ENCODE measurements around the gene AKAP4.

AKAP4 gene

DNA sequence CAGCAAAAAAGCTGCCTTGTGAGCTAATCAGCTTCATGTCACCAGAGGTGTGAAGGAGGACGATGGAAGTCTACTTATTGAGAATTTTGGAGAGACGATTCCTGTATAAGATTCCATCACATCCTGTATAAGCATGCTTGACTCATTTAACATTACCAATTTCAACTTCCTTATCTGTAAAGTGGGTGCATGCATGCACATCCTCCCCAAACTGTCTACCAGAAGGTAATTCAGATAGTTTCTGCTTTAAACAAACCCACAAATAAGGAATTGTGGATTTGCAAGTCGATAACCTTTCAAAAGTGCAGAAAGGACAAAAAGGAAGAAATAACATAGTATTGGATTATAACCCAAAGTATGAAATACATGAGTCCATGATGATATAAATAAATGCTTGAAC lies 31.1 kb downstream of the AKAP4 start:
- Histone ChIP-seq H3K9me2 (ENCODE audit: low read depth, low read length) (no peaks in the 10 kb centered on the region), H3K36me3 (ENCODE audit: insufficient read depth, low read length) (no peaks in the 10 kb centered on the region), H3K9me3 (ENCODE audit: low read length) (no peaks in the 10 kb centered on the region), H3K27ac (ENCODE audit: low read depth, low read length, poor library complexity, severe bottlenecking) (no peak overlapping the region), H3K27me3 (ENCODE audit: insufficient read depth, low read length) (no peaks in the 10 kb centered on the region), H3F3A (ENCODE audit: insufficient read depth, low read length) (no peaks in the 10 kb centered on the region), H3K4me3 (ENCODE audit: low read depth, low read length, poor library complexity, severe bottlenecking) (no peak overlapping the region), H3K4me1 (ENCODE audit: insufficient read depth, low read length, severe bottlenecking) (no peaks in the 10 kb centered on the region), H3K9ac (ENCODE audit: low read length) (no peak overlapping the region), H3K4me2 (ENCODE audit: low read length) (no peak overlapping the region), H3K79me2 (ENCODE audit: insufficient read depth, low read length) (no peaks in the 10 kb centered on the region), H4K20me1 (ENCODE audit: insufficient read depth, low read length) (no peaks in the 10 kb centered on the region), H2AFZ (ENCODE audit: low read length) (no peak overlapping the region)
- TF ChIP-seq EZH2 (IDR thresholded peaks at IDR 0.05; ENCODE audit: borderline replicate concordance, low read length): no peak
- TF ChIP-seq, protein P1, sequence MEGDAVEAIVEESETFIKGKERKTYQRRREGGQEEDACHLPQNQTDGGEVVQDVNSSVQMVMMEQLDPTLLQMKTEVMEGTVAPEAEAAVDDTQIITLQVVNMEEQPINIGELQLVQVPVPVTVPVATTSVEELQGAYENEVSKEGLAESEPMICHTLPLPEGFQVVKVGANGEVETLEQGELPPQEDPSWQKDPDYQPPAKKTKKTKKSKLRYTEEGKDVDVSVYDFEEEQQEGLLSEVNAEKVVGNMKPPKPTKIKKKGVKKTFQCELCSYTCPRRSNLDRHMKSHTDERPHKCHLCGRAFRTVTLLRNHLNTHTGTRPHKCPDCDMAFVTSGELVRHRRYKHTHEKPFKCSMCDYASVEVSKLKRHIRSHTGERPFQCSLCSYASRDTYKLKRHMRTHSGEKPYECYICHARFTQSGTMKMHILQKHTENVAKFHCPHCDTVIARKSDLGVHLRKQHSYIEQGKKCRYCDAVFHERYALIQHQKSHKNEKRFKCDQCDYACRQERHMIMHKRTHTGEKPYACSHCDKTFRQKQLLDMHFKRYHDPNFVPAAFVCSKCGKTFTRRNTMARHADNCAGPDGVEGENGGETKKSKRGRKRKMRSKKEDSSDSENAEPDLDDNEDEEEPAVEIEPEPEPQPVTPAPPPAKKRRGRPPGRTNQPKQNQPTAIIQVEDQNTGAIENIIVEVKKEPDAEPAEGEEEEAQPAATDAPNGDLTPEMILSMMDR (IDR thresholded peaks at IDR 0.05; ENCODE audit: low read length): no peak

DNA sequence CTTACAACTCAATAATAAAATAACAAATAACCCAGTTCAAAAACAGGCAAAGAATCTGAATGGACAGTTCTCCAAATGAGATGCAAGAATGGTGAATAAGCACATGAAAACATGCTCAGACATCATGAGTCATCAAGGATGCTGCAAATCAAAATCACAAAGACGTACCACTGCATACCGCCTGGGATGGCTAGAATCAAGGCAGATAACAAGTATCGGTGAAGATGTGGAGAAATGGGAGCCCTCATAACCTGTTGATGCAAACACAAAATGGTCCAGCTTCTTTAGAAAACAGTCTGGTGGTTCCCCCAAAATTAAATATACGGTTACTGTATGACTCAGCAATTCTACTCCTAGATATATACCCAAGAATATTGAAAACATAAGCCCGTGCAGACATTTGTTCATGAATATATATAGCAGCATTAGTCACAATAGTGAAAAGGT lies 32.5 kb downstream of the AKAP4 start:
- H2AFZ ChIP-seq (ENCODE audit: low read length): no peak overlapping the region
- no peaks in the 10 kb centered on the region for H3K9me2 ChIP-seq (ENCODE audit: low read depth, low read length)
- no peaks in the 10 kb centered on the region for H3K79me2 ChIP-seq (ENCODE audit: insufficient read depth, low read length)
- no peak overlapping the region for H3K9ac ChIP-seq (ENCODE audit: low read length)
- H3K27me3 ChIP-seq (ENCODE audit: insufficient read depth, low read length): no peaks in the 10 kb centered on the region
- H3K4me2 ChIP-seq (ENCODE audit: low read length): no peak overlapping the region
- no peaks in the 10 kb centered on the region for H3K4me1 ChIP-seq (ENCODE audit: insufficient read depth, low read length, severe bottlenecking)
- no peaks in the 10 kb centered on the region for H3K9me3 ChIP-seq (ENCODE audit: low read length)
- no peaks in the 10 kb centered on the region for H3K36me3 ChIP-seq (ENCODE audit: insufficient read depth, low read length)
- TF ChIP-seq EZH2 (IDR thresholded peaks at IDR 0.05; ENCODE audit: borderline replicate concordance, low read length): no peak
- TF ChIP-seq, protein P1 (IDR thresholded peaks at IDR 0.05; ENCODE audit: low read length): no peak
- H4K20me1 ChIP-seq (ENCODE audit: insufficient read depth, low read length): no peaks in the 10 kb centered on the region
- no peak overlapping the region for H3K27ac ChIP-seq (ENCODE audit: low read depth, low read length, poor library complexity, severe bottlenecking)
- no peaks in the 10 kb centered on the region for H3F3A ChIP-seq (ENCODE audit: insufficient read depth, low read length)
- no peak overlapping the region for H3K4me3 ChIP-seq (ENCODE audit: low read depth, low read length, poor library complexity, severe bottlenecking)

DNA sequence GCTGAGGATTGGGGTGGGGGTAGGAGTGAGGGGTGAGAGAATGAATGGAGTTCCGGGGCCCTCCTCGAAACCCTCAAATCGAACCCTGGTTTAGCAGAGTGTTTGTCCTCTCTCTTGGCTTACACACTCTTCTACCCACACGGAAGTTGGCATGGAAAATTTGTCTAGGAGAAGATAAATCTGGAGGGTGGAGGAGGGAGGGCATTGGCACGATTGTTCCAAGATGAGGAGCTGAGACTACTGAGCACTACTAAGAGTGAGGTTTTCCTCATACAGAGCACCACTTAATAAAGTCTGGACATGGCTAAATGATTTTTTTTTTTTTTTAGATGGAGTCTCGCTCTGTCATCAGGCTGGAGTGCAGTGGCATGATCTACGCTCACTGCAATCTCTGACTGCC lies 33.4 kb downstream of the AKAP4 start:
- Histone ChIP-seq H3K4me1 (ENCODE audit: insufficient read depth, low read length, severe bottlenecking) (no peaks in the 10 kb centered on the region), H3K4me2 (ENCODE audit: low read length) (no peak overlapping the region), H2AFZ (ENCODE audit: low read length) (no peak overlapping the region), H3K9me2 (ENCODE audit: low read depth, low read length) (no peaks in the 10 kb centered on the region), H3K27me3 (ENCODE audit: insufficient read depth, low read length) (no peaks in the 10 kb centered on the region), H3F3A (ENCODE audit: insufficient read depth, low read length) (no peaks in the 10 kb centered on the region), H3K36me3 (ENCODE audit: insufficient read depth, low read length) (no peaks in the 10 kb centered on the region), H3K4me3 (ENCODE audit: low read depth, low read length, poor library complexity, severe bottlenecking) (no peak overlapping the region), H3K27ac (ENCODE audit: low read depth, low read length, poor library complexity, severe bottlenecking) (no peak overlapping the region), H3K9me3 (ENCODE audit: low read length) (no peaks in the 10 kb centered on the region), H3K9ac (ENCODE audit: low read length) (no peak overlapping the region), H4K20me1 (ENCODE audit: insufficient read depth, low read length) (no peaks in the 10 kb centered on the region), H3K79me2 (ENCODE audit: insufficient read depth, low read length) (no peaks in the 10 kb centered on the region)
- no peak for TF ChIP-seq EZH2 (IDR thresholded peaks at IDR 0.05; ENCODE audit: borderline replicate concordance, low read length)
- TF ChIP-seq, protein P1 (IDR thresholded peaks at IDR 0.05; ENCODE audit: low read length): no peak

Data from OCI-LY1 (cell line).